Measurements from ENCODE around the gene GAREM1.
"Not testable (repeated sequence)": the region's sequence is repeated elsewhere in the genome, so short reads cannot be mapped to it uniquely, and the experiment has no call there.

Gene GAREM1

DNA sequence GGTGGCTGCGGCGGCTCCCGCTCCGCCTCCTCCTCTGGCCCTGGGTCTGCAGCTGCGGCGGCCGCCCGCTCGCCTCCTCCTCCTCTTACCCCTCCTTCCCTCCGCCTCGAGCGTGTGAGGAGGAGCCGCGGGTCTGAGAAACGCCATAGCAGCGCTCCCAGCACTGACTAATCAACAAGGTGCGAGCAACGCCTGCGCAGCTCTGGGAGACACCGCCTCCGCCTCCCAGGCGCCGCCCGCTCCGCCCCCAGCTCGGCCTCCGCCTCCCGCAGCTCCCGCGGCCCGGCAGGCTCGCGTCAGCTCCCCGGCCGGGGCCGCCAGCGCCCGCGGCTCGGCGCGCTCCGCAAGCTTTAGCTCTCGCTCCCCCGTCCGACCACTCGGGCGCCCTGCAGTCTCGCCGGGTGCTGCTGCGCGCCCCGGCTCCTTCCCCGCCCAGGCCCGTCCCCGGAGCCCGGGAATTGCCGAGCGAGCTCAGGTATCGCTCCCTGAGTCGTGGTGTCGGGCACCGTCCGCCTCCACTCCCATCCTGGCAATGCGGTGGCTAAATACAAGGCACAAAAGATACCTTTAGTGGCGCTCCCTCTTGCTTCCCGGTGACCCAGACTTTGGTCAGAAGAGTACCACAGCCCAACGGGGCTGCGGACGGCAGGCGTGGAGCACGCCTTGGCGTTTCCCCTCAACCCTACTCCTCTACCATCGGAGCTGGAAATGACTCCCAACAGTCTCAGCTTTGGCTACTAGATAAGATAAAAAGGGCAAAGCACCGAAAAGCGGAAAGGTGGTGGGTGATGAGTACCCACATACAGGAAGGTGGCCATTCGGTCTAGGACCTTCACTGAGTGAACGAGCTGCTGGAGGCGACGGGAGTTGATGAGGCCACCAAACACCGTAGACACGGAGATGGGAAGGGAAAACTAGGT lies at the start of gene GAREM1:
TSS of gene GAREM1 (minus strand) at position 169 of the 920 bp plus-strand sequence. CDS start 454 bp downstream, outside the sequence.
- peak; percentile 79 for DNase-seq

DNA sequence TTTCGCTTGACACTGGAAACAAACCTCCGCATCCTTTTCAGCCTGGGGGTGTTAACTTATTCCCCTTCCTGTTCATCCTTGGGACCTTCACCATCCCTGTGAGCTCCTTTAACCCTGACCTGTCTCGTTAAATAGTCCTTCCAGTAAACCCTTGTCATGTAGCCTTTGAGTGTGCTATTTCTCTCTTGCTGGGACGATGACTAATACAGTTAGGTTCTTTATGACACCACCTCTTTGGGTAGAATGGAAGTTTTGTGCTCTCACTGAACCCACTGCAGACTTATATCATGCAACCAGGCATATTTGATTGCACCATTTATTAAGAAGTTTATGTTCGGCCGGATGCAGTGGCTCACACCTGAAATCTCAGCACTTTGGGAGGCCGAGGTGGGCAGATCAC lies 40.5 kb upstream of the GAREM1 start:
- DNase-seq = no peak

DNA sequence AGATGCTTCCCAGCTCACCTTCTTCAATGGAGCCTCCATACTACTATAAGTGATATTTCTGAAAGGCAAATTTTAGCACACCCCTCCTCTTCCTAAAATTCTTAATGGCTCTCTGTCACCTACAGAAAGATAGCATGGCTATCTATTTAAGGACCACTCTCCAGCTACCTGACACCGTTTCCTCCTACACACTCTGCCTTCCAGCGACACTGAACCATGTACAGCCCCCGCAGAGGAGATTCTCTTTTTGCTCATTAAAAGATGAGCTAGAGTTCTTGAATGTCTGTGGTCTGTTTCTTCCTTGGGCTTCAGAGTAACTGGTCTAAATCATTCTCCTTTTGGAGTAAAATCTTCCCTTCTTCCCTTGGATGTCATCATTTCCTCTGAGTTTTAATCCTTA lies 38.4 kb upstream of the GAREM1 start:
- DNase-seq = no peak

DNA sequence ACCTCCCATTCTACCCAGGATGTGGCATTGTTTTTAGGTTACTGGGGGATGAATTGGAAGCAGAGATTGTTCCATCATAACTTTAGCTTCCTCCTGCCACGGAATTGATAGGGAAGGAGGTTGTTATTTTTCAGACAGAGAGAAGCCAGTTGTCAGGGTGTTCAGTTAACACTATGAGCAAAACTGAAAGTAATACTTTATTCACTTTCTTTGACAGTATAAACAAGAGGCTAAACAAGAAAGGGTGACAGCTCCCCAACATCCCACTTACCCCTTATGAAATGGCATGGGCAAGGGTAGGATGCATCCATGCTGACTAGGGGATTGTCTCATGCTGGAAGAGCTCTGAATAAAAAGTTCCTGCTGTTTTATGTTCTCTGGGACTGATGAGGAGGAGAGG lies 36.4 kb upstream of the GAREM1 start:
- DNase-seq = no peak

DNA sequence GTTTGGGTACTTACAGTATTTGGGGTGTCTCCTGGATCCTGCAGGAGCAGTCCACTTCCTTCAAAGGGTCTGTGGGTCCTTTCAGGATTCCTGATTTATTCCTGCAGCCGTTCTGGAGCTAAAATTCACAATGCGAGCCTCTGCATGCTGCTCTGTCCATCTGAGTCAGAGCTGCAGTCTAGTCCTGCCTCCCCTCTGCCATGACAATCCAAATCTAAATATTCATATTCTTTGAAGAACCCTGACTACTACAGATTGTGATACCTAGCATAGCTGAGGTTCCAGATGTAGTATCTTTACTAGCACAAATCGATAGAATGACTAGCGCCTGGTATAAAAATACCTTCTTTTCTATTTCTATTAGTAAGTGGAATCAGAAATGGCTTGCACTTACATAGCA lies 31.3 kb upstream of the GAREM1 start:
- no peak for DNase-seq

DNA sequence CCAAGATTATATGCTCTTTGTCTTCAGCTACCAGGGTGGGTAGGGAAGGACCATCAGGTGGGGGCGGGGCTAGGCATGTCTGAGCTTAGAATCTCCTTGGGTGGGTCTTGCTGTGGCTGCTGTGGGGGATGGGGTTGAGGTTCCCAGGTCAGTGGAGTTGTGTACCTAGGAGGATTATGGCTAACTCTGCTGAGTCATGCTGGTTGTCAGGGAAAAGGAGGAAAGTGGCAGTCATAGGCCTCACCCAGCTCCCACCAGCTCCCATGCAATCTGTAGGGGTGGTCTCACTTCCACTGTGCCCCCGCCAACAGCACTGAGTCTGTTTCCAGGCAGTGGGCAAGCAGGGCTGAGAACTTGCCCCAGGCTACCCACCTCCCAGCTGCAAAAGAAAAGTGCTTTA lies 30.6 kb upstream of the GAREM1 start:
- not testable (repeated sequence) for DNase-seq

DNA sequence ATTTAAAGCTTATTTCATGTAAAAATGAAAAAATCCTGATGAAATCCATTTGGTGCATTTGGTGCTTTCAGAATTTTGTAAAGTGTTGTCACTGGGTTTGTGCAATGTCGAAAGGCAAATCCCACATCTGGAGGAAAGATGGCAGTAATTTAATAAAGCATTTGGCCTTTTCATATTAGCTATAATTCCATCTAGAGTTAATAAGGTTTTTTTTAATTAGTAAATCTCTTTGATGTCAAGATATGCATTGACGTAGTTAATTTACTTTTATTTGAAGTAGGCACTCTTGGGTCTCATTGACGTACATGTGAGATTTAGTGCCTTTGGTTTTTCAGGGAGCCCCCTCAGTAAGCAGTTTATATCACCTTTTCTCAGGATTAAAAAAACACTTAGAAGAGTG lies 12.3 kb upstream of the GAREM1 start:
- no peak for DNase-seq

DNA sequence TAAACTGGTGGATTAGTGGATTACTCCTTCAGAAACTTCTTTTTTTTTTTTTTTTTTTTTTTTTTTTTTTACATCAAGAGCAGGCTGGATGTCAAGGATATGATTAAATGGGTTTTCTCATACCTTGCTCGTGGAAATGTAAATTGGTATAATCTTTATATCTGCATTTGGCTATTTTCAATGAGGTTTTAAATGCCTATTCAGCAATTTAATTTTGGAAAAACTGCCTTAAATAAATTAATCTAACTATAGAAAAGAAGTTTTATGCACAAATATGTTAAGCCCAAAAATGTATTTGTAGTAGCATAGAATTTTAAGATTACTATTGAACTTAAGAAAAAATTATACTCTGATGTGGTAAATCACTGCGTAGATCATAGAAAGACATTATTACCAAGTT lies 11.4 kb upstream of the GAREM1 start:
- DNase-seq = no peak

DNA sequence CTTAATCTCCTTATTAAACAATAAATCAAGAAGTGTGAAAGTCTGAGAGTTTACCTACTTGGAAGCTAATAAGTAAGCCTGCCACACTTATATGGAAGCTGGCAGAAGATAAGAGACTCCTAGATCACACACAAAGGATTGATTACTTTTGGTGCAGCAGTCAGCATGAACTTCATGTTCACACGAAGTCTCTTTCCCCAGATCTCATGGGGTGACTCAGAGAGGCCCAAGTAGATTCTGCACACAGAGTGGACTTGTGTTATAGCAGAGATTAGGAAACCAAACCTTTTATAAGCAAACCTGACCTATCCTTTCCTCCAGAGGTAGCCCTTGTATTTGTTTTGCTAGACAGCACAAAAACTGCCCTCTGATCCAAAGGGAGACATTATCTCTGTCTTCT lies 9.9 kb upstream of the GAREM1 start:
- DNase-seq = no peak

DNA sequence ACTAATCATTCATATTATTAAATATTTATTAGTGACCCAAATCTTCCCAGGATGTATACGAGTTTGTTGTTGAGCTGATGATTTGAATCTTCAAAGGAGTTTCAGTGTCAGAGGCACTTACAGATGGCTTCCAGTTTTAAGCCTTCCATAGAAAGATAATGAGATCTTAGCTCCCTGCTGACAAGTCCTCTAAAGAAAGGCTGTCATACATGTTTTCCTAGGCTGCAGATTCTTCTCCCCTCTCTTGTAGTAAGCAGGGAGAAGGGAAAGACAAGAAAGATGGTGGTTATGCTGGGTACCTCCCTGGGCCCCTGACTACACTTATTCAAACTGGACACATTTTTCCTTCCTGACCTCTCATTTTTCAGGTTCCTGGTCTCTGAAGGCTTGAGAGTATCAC lies 8.1 kb upstream of the GAREM1 start:
- no peak for DNase-seq

DNA sequence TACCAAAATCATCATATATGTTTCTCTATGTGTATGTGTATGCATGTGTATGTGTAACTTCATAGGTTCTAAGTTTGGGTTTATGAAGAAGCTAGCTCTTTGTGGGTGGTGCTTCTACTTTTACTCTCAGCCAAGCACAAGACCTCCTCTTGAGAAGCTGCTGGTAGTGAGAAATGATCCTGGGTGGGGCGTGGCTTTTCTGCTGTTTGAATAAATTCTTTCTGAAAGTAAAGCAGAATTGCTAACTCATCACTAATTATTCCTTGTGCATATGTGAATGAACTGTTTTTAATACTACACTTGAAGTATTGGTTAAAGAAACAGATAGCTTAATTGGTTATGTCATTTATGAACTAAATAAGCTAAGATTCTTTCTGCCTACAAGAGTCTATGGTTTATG lies 7.6 kb upstream of the GAREM1 start:
- DNase-seq = no peak

DNA sequence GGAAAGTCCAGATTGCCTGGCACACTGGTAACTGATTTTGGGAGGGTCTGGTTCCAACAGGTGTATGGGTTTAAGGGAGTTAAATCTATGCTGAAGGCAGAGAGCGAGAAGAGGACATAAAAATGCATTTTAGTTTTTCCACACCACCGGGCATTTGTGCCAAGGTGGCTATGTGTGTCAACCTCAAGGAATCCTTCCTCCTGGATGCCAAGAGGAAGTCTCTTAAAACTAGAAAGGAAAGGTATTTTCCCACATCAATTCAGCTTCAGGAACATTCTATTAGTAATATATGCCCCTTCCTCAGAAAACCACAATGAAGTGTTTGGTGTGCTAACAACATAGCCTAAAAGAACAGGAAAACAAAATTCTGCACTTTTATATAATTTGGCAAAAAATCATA lies 5.4 kb upstream of the GAREM1 start:
- DNase-seq = no peak

DNA sequence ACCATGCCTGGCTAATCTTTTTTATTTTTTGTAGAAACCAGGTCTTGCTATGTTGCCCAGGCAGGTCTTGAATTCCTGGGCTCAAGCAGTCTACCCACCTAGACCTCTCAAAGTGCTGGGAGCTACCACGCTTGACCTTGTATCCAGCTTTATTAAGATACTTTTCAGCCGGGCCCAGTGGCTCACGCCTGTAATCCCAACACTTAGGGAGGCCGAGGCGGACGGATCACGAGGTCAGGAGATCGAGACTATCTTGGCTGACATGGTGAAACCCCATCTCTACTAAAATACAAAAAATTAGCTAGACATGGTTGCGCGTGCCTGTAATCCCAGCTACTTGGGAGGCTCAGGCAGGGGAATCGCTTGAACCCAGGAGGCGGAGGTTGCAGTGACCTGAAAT lies 4.4 kb upstream of the GAREM1 start:
- not testable (repeated sequence) for DNase-seq

DNA sequence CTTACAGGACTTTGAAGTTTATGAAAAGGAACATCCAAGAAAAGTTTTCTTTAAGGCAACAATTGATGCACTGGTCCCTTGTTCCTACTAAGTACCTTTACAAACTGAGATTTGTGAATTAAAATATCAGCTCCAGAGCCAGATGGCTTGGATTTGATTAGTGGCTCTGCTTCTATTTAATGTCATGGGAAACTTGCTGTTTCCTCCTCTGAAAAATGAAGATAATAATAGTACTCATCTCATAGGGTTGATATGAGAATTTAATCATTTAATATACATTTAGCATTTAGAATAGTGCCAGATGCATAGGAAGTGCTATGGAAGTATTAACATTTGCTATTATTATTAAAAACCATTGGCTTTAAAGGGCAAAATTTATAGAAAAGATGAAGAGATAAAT lies 2.6 kb upstream of the GAREM1 start:
- no peak for DNase-seq

DNA sequence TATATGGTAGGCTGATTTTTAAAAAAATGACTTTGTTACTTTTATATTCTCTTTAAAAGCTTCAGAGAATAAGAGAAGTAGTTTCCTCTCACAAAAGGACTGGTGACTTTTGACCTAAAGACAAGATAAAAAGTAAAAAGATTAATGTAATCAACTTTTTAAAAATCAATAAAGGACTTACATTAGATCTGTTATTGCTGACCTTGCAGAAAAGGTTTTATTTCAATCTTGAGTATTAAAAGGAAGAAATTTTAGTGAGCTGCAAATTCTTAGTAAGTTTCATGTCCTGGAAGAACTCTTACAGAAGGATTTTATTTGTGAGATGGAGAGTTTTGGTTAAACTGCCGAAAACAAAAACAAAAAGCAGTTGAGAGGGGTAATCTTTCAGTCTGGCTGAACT lies 2.2 kb upstream of the GAREM1 start:
- no peak for DNase-seq

DNA sequence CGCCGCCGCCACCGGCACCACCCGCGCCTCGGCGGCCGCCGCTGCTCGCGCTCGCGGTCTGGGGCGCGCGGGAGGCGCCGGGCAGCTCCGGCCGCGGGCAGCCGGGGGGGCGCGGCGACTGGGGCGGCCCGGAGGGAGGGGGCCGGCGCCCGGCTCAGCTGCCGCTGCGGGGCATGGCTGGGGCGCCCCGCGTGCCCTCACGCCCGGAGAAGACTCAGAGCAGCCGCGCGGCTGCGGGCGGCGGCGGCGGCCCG lies 295 bp downstream of the GAREM1 start:
- DNase-seq = no peak

DNA sequence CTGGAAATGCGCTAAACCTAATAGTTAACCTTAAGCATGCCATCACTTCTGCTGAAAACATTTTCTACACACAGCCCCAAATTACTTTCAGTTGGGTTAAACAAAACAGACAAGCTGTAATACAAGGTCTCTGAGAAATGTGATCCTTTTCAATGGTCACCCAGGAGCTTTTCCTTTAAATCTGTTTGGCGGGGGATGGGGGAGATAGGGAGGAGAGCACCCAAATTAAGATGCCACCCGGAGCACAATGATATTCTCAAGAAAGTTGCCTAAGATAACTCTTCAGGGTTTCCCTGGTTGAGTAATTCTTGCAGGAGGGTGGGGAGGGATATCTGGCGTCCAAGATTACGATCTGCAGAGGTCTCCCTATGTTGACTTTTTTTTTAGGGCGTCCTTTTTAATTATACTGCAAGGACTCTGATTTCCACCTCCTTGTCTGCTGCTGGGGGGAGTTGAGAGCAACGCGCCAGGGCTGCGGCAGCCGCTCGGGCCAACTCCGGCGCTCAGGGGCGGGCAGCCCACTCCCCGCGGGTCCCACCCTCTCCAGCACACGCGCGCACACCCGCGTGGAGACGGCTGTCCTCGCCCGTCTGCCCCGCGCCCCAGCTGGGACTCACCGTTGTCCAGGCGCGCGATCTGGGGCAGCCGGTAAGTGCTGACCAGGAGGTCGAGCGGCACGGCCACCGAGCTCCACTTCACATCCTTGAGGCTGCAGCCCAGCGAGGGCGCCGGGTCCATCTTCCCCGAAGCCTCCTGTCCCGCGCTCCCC lies 807 bp downstream of the GAREM1 start:
- DNase-seq = no peak

DNA sequence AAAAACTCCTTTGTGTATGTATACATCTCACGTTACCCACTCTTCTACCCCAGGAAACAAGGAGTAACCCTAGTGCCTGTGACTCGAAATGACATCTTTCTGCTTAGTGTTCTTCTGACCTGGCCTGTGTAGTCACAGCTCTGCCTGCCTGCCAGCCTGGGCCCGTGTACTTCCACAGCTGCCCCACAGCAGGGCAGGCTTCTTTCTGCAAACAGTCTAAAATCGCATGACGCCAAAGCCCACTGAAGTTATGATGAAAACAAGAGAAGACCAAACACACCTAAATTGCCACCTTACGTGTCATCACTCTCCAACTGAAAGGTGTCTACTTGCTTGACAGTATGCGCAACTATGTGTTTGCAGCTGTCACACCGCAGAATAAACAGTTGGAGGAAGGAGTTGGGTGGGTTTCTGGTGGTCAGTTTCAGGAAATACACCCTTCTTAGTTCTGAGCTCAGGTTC lies 1.5 kb downstream of the GAREM1 start:
- peak; percentile 4 for DNase-seq

DNA sequence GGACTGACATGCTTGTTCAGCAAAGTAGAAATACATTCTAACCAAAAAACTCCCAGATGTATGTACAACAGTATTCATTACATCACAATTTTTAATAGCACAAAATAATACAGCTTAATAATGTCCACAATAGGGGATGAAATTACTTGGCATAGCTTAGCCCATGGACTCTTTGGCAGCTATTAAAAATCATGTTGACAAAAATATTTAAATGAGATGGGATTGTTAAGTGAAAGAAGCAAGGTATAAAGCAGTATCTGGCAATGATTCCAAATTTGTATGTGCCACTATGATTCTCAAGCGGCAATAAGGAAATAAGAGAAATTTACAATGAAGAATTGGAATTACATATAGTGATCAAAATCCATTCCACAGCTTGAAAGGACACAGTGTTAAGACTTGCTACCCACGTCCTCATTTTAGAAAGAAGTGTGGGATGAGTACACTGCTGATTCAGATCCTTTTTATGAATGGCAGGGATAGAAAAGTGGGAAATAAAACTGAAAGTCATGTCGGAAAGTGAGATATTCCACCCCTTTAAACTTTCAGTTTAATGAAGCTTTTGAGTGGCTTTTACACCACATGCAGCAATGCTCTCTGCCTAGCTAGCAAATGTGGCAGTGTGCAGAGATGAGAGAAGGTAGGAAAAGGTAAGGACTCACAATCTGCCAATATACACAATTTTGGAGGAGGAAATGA lies 2.4 kb downstream of the GAREM1 start:
- no peak for DNase-seq

DNA sequence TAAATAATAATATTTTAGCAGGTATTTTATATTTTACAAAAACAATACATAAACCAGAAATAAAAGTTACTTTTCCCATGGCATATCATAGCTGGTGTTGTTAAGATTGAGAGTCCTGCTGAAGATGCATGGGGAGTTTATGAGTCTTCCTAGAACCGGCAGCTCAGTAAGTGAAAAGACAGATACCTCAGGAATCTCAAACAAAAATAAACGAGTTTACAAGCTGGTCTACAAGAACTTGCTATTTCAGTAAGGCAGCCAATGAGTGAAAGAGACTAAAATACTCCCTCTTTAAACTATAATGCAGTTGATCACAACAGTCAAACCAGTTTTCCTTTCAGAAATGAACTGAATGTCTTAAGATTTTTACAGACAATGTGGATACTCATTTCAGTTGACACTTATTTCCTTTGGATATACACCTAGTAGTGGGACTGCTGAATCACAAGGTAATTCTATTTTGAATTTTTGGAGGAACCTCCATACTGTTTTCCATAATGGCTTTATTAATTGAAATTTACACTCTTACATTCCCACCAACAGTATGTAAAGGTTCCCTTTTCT lies 8.9 kb downstream of the GAREM1 start:
- DNase-seq = no peak

DNA sequence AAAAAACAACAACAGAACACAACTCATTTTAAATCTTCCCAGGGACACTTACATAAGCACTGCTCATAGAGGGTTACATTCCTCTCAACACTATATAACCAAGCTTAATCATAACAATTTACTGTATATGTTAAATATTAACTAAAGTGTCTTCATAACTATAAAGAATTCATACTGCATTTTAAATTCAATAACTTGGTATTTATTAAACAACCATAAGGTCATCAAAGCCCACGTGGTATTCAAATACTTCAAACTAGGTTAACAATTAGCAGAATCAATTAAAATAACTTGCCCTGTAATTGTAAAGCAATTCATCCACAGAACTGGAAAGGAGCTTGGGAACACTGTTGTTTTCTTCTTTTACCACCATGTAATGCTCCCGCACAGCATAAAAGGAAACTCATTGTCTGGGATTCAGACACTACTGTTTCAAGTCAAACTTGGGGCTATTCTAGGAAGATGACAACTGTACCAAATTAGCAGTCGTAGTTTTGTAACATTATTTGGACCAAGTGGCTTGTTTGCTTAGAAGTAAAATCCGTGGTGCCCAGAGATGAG lies 10.4 kb downstream of the GAREM1 start:
- no peak for DNase-seq

DNA sequence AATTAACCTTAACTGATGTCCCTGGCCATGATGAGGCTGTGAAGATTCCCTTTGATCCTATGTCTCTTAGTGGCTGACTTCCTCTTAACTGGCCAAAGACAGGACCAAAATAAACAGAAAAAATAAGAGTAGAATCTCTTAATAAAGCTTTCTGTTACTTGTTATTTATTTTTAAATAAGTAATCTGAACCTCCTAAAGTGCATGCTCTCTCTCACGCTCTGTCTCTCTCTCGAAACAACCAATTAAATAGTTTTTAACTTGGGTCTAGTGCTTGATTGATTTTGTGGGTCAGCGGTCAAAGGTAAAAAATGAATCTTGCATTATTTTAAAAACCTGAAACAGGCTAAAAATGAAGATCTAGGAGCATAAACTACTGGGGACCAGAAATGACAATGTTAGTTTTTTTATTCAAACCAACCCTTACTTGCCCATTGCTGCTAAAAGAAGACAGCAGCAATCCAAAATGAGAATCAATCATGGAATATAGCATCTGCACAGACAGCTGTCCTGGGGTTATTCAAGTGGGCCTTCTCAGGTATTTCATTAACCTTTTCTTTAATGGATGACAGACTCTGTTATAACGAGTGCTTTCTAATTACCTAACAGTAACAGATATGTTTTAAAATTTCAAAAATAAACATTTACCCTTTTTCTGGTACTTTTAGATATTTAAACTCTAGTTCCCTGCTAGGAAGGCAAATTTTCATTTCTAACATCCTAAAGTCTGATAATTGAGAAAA lies 11.2 kb downstream of the GAREM1 start:
- DNase-seq = no peak
